T-cell (primary cell): Measurements from ENCODE around the gene HECTD1. TPM values are rescaled to one million over a fixed set of nuclear protein-coding genes. Genes with fewer than 3 reads are reported as not detected.
A peak's percentile ranks its signal among the peaks of the same experiment; 100 is the strongest.
"Not testable (repeated sequence)": the region's sequence is repeated elsewhere in the genome, so short reads cannot be mapped to it uniquely, and the experiment has no call there.

Source experiments
- ATAC-seq, 4 experiments: fragments of 200-7000 bp in 3 of 4; fragments of 150-1000 bp in 1 of 4; cut with Tn5 transposase; replicated peaks in 1 of 4; 1 replicate in 3 of 4; 2 replicates in 1 of 4; pipeline ENCODE4 v1.10.0; 2021; ENCODE audit warnings: moderate library complexity in 3 of 4, mild to moderate bottlenecking in 2 of 4, moderate number of reproducible peaks in 1 of 4
- CTCF ChIA-PET, 2 donors: fragments of 300-600 bp; sonication (Branson Sonifier 250); formaldehyde crosslinking; loops; one replicate each; lab custom pipeline; 2022; ENCODE audit warnings: antibody characterized with exemption in 2 of 2; lab: Charles Lee
- POLR2A ChIA-PET, 2 donors: fragments of 300-600 bp; sonication (Branson Sonifier 250); formaldehyde crosslinking; loops; one replicate each; lab custom pipeline; 2022; ENCODE audit warnings: antibody characterized with exemption in 2 of 2; lab: Charles Lee
- DNase-seq, 35 experiments: peaks; one replicate each; pipeline versions ENCODE4 v3.0.0 to v3.0.0-alpha.2; 2013 to 2023
- H3K27ac ChIP-seq: one replicate; pipeline ENCODE4 v1.5.1; 2013; ENCODE audit warnings: low read length
- H3K27me3 ChIP-seq, 2 experiments: replicated peaks in 1 of 2; 1 replicate in 1 of 2; 2 replicates in 1 of 2; pipeline versions ENCODE4 v1.6.1 to v1.7.0; 2013; ENCODE audit warnings: low read length in 1 of 2, mixed read lengths in 1 of 2; ENCODE audit not compliant: control insufficient read depth in 2 of 2, insufficient read depth in 2 of 2; ENCODE audit errors: extremely low read depth in 1 of 2
- H3K36me3 ChIP-seq, 2 donors: 1 replicate in 1 of 2; 2 replicates in 1 of 2; pipeline versions ENCODE4 v1.6.1 to v1.7.0; 2013; ENCODE audit warnings: low read length in 1 of 2; ENCODE audit not compliant: control insufficient read depth in 2 of 2, insufficient read depth in 1 of 2; ENCODE audit errors: extremely low read depth in 1 of 2
- H3K4me1 ChIP-seq, 2 experiments: 1 replicate in 1 of 2; 2 replicates in 1 of 2; pipeline versions ENCODE4 v1.6.1 to v1.7.0; 2013; ENCODE audit warnings: low read length in 2 of 2, mixed read lengths in 1 of 2; ENCODE audit not compliant: insufficient read depth in 2 of 2, control insufficient read depth in 1 of 2; ENCODE audit errors: extremely low read depth in 1 of 2
- H3K4me3 ChIP-seq, 2 donors: 1 replicate in 1 of 2; 2 replicates in 1 of 2; pipeline versions ENCODE4 v1.5.1 to v1.7.0; 2013; ENCODE audit warnings: mild to moderate bottlenecking in 2 of 2, low read length in 1 of 2, moderate library complexity in 1 of 2; ENCODE audit not compliant: control insufficient read depth in 1 of 2; ENCODE audit errors: extremely low read depth in 1 of 2
- H3K9me3 ChIP-seq: 2 replicates; pipeline ENCODE4 v1.7.0; 2013
- H3K27ac Mint-ChIP-seq, 2 donors: one replicate each; pipeline ENCODE4 v1.8.0; 2020 to 2021; ENCODE audit warnings: mild to moderate bottlenecking in 2 of 2, mixed read lengths in 2 of 2
- H3K27me3 Mint-ChIP-seq, 2 donors: one replicate each; pipeline ENCODE4 v1.8.0; 2021 to 2022; ENCODE audit warnings: mixed read lengths in 2 of 2
- H3K36me3 Mint-ChIP-seq: one replicate; pipeline ENCODE4 v1.8.0; 2021; ENCODE audit warnings: mixed read lengths
- H3K4me1 Mint-ChIP-seq, 3 donors: one replicate each; pipeline ENCODE4 v1.8.0; 2020 to 2022; ENCODE audit warnings: mixed read lengths in 3 of 3, mild to moderate bottlenecking in 1 of 3
- H3K4me3 Mint-ChIP-seq, 3 donors: one replicate each; pipeline ENCODE4 v1.8.0; 2020 to 2022; ENCODE audit warnings: mild to moderate bottlenecking in 3 of 3, mixed read lengths in 3 of 3, moderate library complexity in 3 of 3
- H3K9me3 Mint-ChIP-seq, 3 donors: one replicate each; pipeline ENCODE4 v1.8.0; 2020 to 2022; ENCODE audit warnings: mixed read lengths in 3 of 3
- WGBS: methylation state at CpG from one replicate; pipeline ENCODE4 v1.1.5; 2013; ENCODE audit warnings: missing lambda C conversion rate; ENCODE audit not compliant: insufficient coverage; 5-methylcytosine and 5-hydroxymethylcytosine counted together
- total RNA-seq, 35 experiments: library from RNA in 6 of 35; stranded (reverse) in 6 of 35; fragments of 120-200 nt in 1 of 35; gene quantifications; one replicate each; pipeline versions ENCODE4 v1.2.1 to v1.2.4 and lab custom pipeline; 2013 to 2026

Gene HECTD1
- total RNA-seq, 5 donors from 2014 or later (not counting 1 experiment from before 2014, with no cell fraction given): 118 to 194 (median 132) TPM

DNA sequence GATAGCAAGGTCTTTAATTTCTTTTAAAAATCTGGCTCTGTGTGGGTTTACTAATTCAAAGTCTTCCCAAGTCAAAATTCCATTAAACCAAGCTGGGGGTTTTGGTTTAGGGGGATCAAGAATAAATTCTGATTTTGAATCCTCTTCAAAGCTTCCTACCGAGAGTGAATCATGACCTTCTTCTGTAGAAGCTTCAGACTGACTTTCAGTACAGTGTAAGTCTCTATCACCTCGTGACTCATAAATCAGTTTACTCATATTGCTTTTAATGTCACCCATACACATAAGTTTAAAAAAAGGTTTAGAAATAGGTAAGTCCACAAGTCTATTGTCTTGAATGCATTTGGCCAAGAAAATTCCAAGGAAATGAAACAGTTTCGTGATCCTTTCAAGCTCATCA is 100.8 kb downstream of the HECTD1 start:
- no peak overlapping the region for H3K4me3 ChIP-seq
- POLR2A ChIA-PET: no interaction called here
- Mint-ChIP-seq H3K9me3 (no peaks in the 10 kb centered on the region), H3K27ac (peak overlapping the region; percentile 41 to 67), H3K4me3 (no peak overlapping the region), H3K36me3 (peaks cover 51% of the 10 kb centered on the region), H3K4me1 (no peaks in the 10 kb centered on the region), H3K27me3 (no peaks in the 10 kb centered on the region)
- no peaks in the 10 kb centered on the region for H3K9me3 ChIP-seq
- CTCF ChIA-PET: no interaction called here
- H3K27me3 ChIP-seq: no peaks in the 10 kb centered on the region
- no CpG with 5 or more reads among the region's 3 CpGs for WGBS
- H3K4me1 ChIP-seq: no peaks in the 10 kb centered on the region
- H3K27ac ChIP-seq: no peak overlapping the region
- DNase-seq (no peak), ATAC-seq (no peak)
- peaks cover 3 to 89% of the 10 kb centered on the region in 2 donors for H3K36me3 ChIP-seq

- no peak for ATAC-seq
- peak overlapping the region in 1 of 2 donors; percentile 23 for H3K27ac Mint-ChIP-seq
- H3K4me3 ChIP-seq: no peak overlapping the region
- H3K9me3 Mint-ChIP-seq: no peaks in the 10 kb centered on the region
- CTCF ChIA-PET: interaction anchor here in 1 of 2 donors (0.6 kb wide), 1 partner anchor 59 kb away, joined by 3 read pairs; no protein-coding TSS in a partner anchor
- POLR2A ChIA-PET: interaction anchor here in 1 of 2 donors (0.6 kb wide), 1 partner anchor 178 kb away, joined by 3 read pairs; no protein-coding TSS in a partner anchor
- no peak overlapping the region for H3K27ac ChIP-seq
- H3K36me3 Mint-ChIP-seq: peaks cover 23% of the 10 kb centered on the region
- no peaks in the 10 kb centered on the region for H3K4me1 Mint-ChIP-seq
- no peaks in the 10 kb centered on the region for H3K27me3 Mint-ChIP-seq
- H3K36me3 ChIP-seq: peaks cover 7 to 42% of the 10 kb centered on the region in 2 donors
- H3K4me1 ChIP-seq: no peaks in the 10 kb centered on the region
- H3K9me3 ChIP-seq: no peaks in the 10 kb centered on the region
- no peaks in the 10 kb centered on the region for H3K27me3 ChIP-seq
- no peak for DNase-seq
- no CpG with 5 or more reads among the region's 1 CpG for WGBS
- no peak overlapping the region for H3K4me3 Mint-ChIP-seq
These were observed 110.5 kb downstream of the HECTD1 start for GRCh38 chr14:31097081-31097480.

GRCh38 chr14:31096255-31096654 is 111.3 kb downstream of the HECTD1 start:
- Mint-ChIP-seq H3K4me3 (no peak overlapping the region), H3K27me3 (no peaks in the 10 kb centered on the region), H3K4me1 (no peaks in the 10 kb centered on the region), H3K27ac (no peak overlapping the region), H3K9me3 (no peaks in the 10 kb centered on the region), H3K36me3 (peaks cover 16% of the 10 kb centered on the region)
- no peak for ATAC-seq
- Histone ChIP-seq H3K27ac (no peak overlapping the region), H3K36me3 (peaks cover 7 to 34% of the 10 kb centered on the region in 2 donors), H3K4me3 (no peak overlapping the region), H3K27me3 (no peaks in the 10 kb centered on the region), H3K4me1 (no peaks in the 10 kb centered on the region), H3K9me3 (no peaks in the 10 kb centered on the region)
- POLR2A ChIA-PET: interaction anchor here in 1 of 2 donors (0.6 kb wide), 1 partner anchor 178 kb away, joined by 3 read pairs; no protein-coding TSS in a partner anchor
- DNase-seq: no peak
- 100% methylated on average over 1 of the region's 6 CpGs for WGBS
- CTCF ChIA-PET: no interaction called here

GRCh38 chr14:31095817-31096216 is 111.8 kb downstream of the HECTD1 start:
- H3K4me3 Mint-ChIP-seq, CTCF ChIA-PET, H3K27ac ChIP-seq, H3K27ac Mint-ChIP-seq, H3K4me1 Mint-ChIP-seq, POLR2A ChIA-PET, H3K4me1 ChIP-seq, H3K9me3 Mint-ChIP-seq, ATAC-seq, DNase-seq, H3K4me3 ChIP-seq, H3K9me3 ChIP-seq, H3K27me3 ChIP-seq, H3K27me3 Mint-ChIP-seq: not testable (repeated sequence)
- H3K36me3 ChIP-seq: peaks cover 7 to 30% of the 10 kb centered on the region in 2 donors
- H3K36me3 Mint-ChIP-seq: peaks cover 14% of the 10 kb centered on the region
- WGBS: 100% methylated on average over 6 of the region's 8 CpGs

- H3K27ac Mint-ChIP-seq, H3K4me3 Mint-ChIP-seq, POLR2A ChIA-PET, H3K9me3 ChIP-seq, H3K9me3 Mint-ChIP-seq, H3K27me3 Mint-ChIP-seq, H3K27me3 ChIP-seq, H3K36me3 Mint-ChIP-seq, H3K27ac ChIP-seq, H3K4me1 ChIP-seq, ATAC-seq, DNase-seq, H3K4me3 ChIP-seq, H3K4me1 Mint-ChIP-seq: not testable (repeated sequence)
- 88% methylated on average over 4 of the region's 10 CpGs for WGBS
- CTCF ChIA-PET: interaction anchor here in 1 of 2 donors (0.5 kb wide), 1 partner anchor 50 kb away, joined by 3 read pairs; no protein-coding TSS in a partner anchor
- H3K36me3 ChIP-seq: peaks cover 7 to 15% of the 10 kb centered on the region in 2 donors
These were observed 113.4 kb downstream of the HECTD1 start for GRCh38 chr14:31093884-31094839.

- no peaks in the 10 kb centered on the region for H3K36me3 Mint-ChIP-seq
- Histone ChIP-seq H3K4me1 (no peaks in the 10 kb centered on the region), H3K36me3 (peaks cover 3 to 7% of the 10 kb centered on the region in 2 donors), H3K27ac (no peak overlapping the region), H3K9me3 (no peaks in the 10 kb centered on the region), H3K27me3 (no peaks in the 10 kb centered on the region), H3K4me3 (no peak overlapping the region)
- H3K27ac Mint-ChIP-seq: no peak overlapping the region
- no CpG with 5 or more reads among the region's 2 CpGs for WGBS
- ATAC-seq (no peak), DNase-seq (no peak)
- ChIA-PET CTCF (no interaction called here), POLR2A (no interaction called here)
- H3K27me3 Mint-ChIP-seq: no peaks in the 10 kb centered on the region
- no peaks in the 10 kb centered on the region for H3K9me3 Mint-ChIP-seq
- H3K4me1 Mint-ChIP-seq: no peaks in the 10 kb centered on the region
- H3K4me3 Mint-ChIP-seq: no peak overlapping the region
These were observed 115.4 kb downstream of the HECTD1 start for GRCh38 chr14:31092160-31092708.
